Vagina (tissue), 2 donors: Measurements from ENCODE around the gene CBFA2T2.

Experiments used
- POLR2A ChIP-seq, 2 donors: fragments of 450-650 bp; IDR thresholded peaks; one replicate each; pipeline ENCODE4 v1.6.1; 2017; ENCODE audit warnings: antibody characterized with exemption in 2 of 2, mild to moderate bottlenecking in 2 of 2, moderate library complexity in 2 of 2
- TF ChIP-seq, protein P1 (sequence below), 3 experiments: fragments of 450-650 bp in 2 of 3; fragments of 200-600 bp in 1 of 3; sonication (generic) in 1 of 3; IDR thresholded peaks; one replicate each; pipeline ENCODE4 v1.5.1; 2017 to 2019; ENCODE audit warnings: antibody characterized with exemption in 3 of 3, mild to moderate bottlenecking in 2 of 3, moderate library complexity in 2 of 3

DNA sequence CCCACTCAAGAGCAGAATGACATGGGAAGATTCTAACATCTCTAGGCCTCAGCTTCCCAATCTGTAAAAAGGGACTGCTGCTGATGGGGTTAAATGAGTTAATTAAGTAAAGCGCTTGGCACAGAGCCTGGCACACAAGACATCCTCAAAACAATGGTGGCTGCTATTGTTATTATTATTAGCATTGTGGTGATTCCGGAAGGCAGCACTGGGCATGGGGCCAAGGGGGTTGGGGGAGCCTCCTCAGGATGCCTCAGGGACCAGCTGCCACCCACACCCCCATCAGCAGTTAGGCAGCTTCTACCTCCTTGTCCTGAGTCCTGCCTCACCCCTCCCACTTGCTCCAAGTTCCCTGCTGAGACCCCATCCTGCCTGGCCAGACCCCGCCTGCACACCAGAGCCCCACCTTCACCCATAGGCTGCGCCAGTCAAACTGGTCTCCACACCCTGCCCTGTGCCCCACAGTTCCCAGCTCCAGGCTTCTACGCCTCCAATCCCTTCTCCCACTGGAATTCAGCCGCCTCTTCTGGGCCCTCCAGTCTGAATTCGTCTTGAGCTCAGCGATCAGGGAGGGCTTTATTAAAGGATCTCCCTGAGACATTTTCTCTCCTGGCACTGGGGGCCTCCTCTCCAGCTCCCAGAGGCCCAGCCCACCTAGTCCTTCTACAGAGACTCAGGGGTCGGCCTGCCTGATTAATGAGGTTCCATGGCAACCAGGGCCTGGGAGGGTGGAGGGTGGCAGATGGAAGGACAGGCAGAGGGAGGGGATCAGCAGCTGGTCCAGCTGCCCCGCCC lies 194.8 kb downstream of the CBFA2T2 start:
- TF ChIP-seq, protein P1, sequence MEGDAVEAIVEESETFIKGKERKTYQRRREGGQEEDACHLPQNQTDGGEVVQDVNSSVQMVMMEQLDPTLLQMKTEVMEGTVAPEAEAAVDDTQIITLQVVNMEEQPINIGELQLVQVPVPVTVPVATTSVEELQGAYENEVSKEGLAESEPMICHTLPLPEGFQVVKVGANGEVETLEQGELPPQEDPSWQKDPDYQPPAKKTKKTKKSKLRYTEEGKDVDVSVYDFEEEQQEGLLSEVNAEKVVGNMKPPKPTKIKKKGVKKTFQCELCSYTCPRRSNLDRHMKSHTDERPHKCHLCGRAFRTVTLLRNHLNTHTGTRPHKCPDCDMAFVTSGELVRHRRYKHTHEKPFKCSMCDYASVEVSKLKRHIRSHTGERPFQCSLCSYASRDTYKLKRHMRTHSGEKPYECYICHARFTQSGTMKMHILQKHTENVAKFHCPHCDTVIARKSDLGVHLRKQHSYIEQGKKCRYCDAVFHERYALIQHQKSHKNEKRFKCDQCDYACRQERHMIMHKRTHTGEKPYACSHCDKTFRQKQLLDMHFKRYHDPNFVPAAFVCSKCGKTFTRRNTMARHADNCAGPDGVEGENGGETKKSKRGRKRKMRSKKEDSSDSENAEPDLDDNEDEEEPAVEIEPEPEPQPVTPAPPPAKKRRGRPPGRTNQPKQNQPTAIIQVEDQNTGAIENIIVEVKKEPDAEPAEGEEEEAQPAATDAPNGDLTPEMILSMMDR (IDR thresholded peaks at IDR 0.05), result no peak
- no peak for TF ChIP-seq POLR2A (IDR thresholded peaks at IDR 0.05)
